OCI-LY1 (cell line): ENCODE measurements around the gene MTHFD1L.

ENCODE experiments used
- CTCF ChIP-seq: fragments of 200-600 bp; sonication (generic), shearing (Covaris generic); IDR thresholded peaks from 2 replicates; pipeline ENCODE4 v1.5.1; 2017; ENCODE audit warnings: mild to moderate bottlenecking, antibody characterized with exemption, low read length, moderate library complexity, mixed read lengths
- EZH2 ChIP-seq: fragments of 200-600 bp; sonication (generic), shearing (Covaris generic); IDR thresholded peaks from 2 replicates; pipeline ENCODE4 v1.8.0; 2017; ENCODE audit warnings: borderline replicate concordance, mixed run types, mild to moderate bottlenecking, antibody characterized with exemption, low read length, moderate library complexity, mixed read lengths

GRCh38 chr6:151128763-151129370, 263.4 kb downstream of the MTHFD1L start:
- TF ChIP-seq CTCF: no peak
- no peak for TF ChIP-seq EZH2
